Osteocyte (in vitro differentiated cells): ENCODE data around the gene NEB. TPM values are rescaled to one million over a fixed set of nuclear protein-coding genes. Genes with fewer than 3 reads are reported as not detected.

ENCODE experiments used
- DNase-seq: peaks from one replicate; pipeline ENCODE4 v3.0.0; 2021; ENCODE audit warnings: mixed read lengths; ENCODE audit not compliant: unreplicated experiment; ENCODE audit errors: extremely low spot score
- H3K27ac Mint-ChIP-seq: one replicate; pipeline ENCODE4 v1.8.0; 2021; ENCODE audit warnings: mild to moderate bottlenecking, mixed read lengths; ENCODE audit not compliant: unreplicated experiment
- H3K27me3 Mint-ChIP-seq: one replicate; pipeline ENCODE4 v1.8.0; 2021; ENCODE audit warnings: mixed read lengths; ENCODE audit not compliant: unreplicated experiment
- H3K36me3 Mint-ChIP-seq: one replicate; pipeline ENCODE4 v1.8.0; 2021; ENCODE audit warnings: mixed read lengths; ENCODE audit not compliant: unreplicated experiment
- H3K4me1 Mint-ChIP-seq: one replicate; pipeline ENCODE4 v1.8.0; 2021; ENCODE audit warnings: mixed read lengths; ENCODE audit not compliant: unreplicated experiment
- H3K4me3 Mint-ChIP-seq: one replicate; pipeline ENCODE4 v1.8.0; 2021; ENCODE audit warnings: mild to moderate bottlenecking, moderate library complexity, mixed read lengths; ENCODE audit not compliant: unreplicated experiment
- H3K9me3 Mint-ChIP-seq: one replicate; pipeline ENCODE4 v1.8.0; 2021; ENCODE audit warnings: mixed read lengths; ENCODE audit not compliant: unreplicated experiment
- CTCF ChIP-seq: fragments of 200-600 bp; sonication (generic); IDR thresholded peaks from 2 replicates; pipeline ENCODE4 v1.5.0; 2021; ENCODE audit warnings: antibody characterized with exemption, mild to moderate bottlenecking, moderate library complexity
- total RNA-seq: library from RNA; stranded (reverse); gene quantifications from 2 replicates; pipeline ENCODE4 v1.2.1, GENCODE V29; 2021

NEB gene
- total RNA-seq, 1 donor from 2014 or later, result 0.40 TPM

GRCh38 chr2:151728804-151729414 is 5.4 kb downstream of the NEB start:
- no peak for DNase-seq
- no peaks in the 10 kb centered on the region for H3K9me3 Mint-ChIP-seq
- no peaks in the 10 kb centered on the region for H3K4me1 Mint-ChIP-seq
- TF ChIP-seq CTCF, result no peak
- no peaks in the 10 kb centered on the region for H3K36me3 Mint-ChIP-seq
- peaks cover 54% of the 10 kb centered on the region for H3K27me3 Mint-ChIP-seq
- H3K27ac Mint-ChIP-seq, result no peak overlapping the region
- no peak overlapping the region for H3K4me3 Mint-ChIP-seq

- Mint-ChIP-seq H3K4me1 (no peaks in the 10 kb centered on the region), H3K4me3 (no peak overlapping the region), H3K27me3 (peaks cover 52% of the 10 kb centered on the region), H3K9me3 (no peaks in the 10 kb centered on the region), H3K27ac (no peak overlapping the region), H3K36me3 (no peaks in the 10 kb centered on the region)
- no peak for DNase-seq
- TF ChIP-seq CTCF, result no peak
These were observed 6.4 kb downstream of the NEB start for GRCh38 chr2:151727593-151728552.

- no peaks in the 10 kb centered on the region for H3K36me3 Mint-ChIP-seq
- H3K9me3 Mint-ChIP-seq, result no peaks in the 10 kb centered on the region
- peaks cover 18% of the 10 kb centered on the region for H3K27me3 Mint-ChIP-seq
These were observed 13.1 kb downstream of the NEB start for GRCh38 chr2:151721161-151721560.

GRCh38 chr2:151720521-151720920 is 13.8 kb downstream of the NEB start:
- no peak overlapping the region for H3K4me3 Mint-ChIP-seq
- no peaks in the 10 kb centered on the region for H3K36me3 Mint-ChIP-seq
- no peak overlapping the region for H3K27ac Mint-ChIP-seq
- no peaks in the 10 kb centered on the region for H3K9me3 Mint-ChIP-seq
- no peak for TF ChIP-seq CTCF
- DNase-seq, result no peak
- H3K4me1 Mint-ChIP-seq, result no peaks in the 10 kb centered on the region
- peaks cover 18% of the 10 kb centered on the region for H3K27me3 Mint-ChIP-seq

More at GRCh38 chr2:151721161-151721560, 13.1 kb downstream of the NEB start:
- Mint-ChIP-seq H3K27ac (no peak overlapping the region), H3K4me3 (no peak overlapping the region), H3K4me1 (no peaks in the 10 kb centered on the region)
- TF ChIP-seq CTCF, result no peak
- no peak for DNase-seq

- no peaks in the 10 kb centered on the region for H3K4me1 Mint-ChIP-seq
- H3K36me3 Mint-ChIP-seq, result no peaks in the 10 kb centered on the region
- H3K27me3 Mint-ChIP-seq, result peaks cover 13% of the 10 kb centered on the region
- H3K9me3 Mint-ChIP-seq, result no peaks in the 10 kb centered on the region
- DNase-seq, result no peak
- TF ChIP-seq CTCF, result no peak
- no peak overlapping the region for H3K27ac Mint-ChIP-seq
- H3K4me3 Mint-ChIP-seq, result no peak overlapping the region
These were observed 15.5 kb downstream of the NEB start for GRCh38 chr2:151718796-151719195.
